Measurements from ENCODE around the gene PRDX5.
A peak's percentile ranks its signal among the peaks of the same experiment; 100 is the strongest.

- TF ChIP-seq TAF1 (IDR thresholded peaks at IDR 0.05; ENCODE audit: control insufficient read depth, extremely low read depth, insufficient read depth, low read length, severe bottlenecking) (peak; percentile 50), FOSL1 (tag; conservative IDR thresholded peaks at IDR 0.05) (no peak; the same call in 1 of the 2 replicates), BCLAF1 (IDR thresholded peaks at IDR 0.05; ENCODE audit: borderline replicate concordance in 1 of 2, control insufficient read depth in 1 of 2, low read depth in 2 of 2, low read length in 1 of 2) (no peak), CTCF (IDR thresholded peaks at IDR 0.05 in 2 of 3, conservative IDR thresholded peaks at IDR 0.05 in 1 of 3; ENCODE audit: insufficient read depth in 2 of 3, low read depth in 1 of 3, low read length in 3 of 3) (peak; percentile 65 to 96 (median 94)), ETS1 (conservative IDR thresholded peaks at IDR 0.05; ENCODE audit: control insufficient read depth, low read depth, low read length) (peak; percentile 51; the same call in 1 of the 2 replicates), HNRNPLL (IDR thresholded peaks at IDR 0.05; ENCODE audit: low read depth, low read length, poor library complexity, severe bottlenecking) (peak; percentile 71), U2AF1 (optimal IDR thresholded peaks at IDR 0.05; ENCODE audit: low read depth, low read length) (no peak), TOE1 (IDR thresholded peaks at IDR 0.05; ENCODE audit: borderline replicate concordance) (no peak), TOE1 (CRISPR knock-in tag; IDR thresholded peaks at IDR 0.05; ENCODE audit: borderline replicate concordance, low read depth) (no peak), CEBPB (tag; IDR thresholded peaks at IDR 0.05) (peak; percentile 89), EP300 (IDR thresholded peaks at IDR 0.05; ENCODE audit: low read length) (no peak)
- TF ChIP-seq, protein P1, sequence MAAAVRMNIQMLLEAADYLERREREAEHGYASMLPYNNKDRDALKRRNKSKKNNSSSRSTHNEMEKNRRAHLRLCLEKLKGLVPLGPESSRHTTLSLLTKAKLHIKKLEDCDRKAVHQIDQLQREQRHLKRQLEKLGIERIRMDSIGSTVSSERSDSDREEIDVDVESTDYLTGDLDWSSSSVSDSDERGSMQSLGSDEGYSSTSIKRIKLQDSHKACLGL (CRISPR knock-in tag; IDR thresholded peaks at IDR 0.05; ENCODE audit: borderline replicate concordance, poor library complexity, severe bottlenecking) = no peak
- TF ChIP-seq, protein P2, sequence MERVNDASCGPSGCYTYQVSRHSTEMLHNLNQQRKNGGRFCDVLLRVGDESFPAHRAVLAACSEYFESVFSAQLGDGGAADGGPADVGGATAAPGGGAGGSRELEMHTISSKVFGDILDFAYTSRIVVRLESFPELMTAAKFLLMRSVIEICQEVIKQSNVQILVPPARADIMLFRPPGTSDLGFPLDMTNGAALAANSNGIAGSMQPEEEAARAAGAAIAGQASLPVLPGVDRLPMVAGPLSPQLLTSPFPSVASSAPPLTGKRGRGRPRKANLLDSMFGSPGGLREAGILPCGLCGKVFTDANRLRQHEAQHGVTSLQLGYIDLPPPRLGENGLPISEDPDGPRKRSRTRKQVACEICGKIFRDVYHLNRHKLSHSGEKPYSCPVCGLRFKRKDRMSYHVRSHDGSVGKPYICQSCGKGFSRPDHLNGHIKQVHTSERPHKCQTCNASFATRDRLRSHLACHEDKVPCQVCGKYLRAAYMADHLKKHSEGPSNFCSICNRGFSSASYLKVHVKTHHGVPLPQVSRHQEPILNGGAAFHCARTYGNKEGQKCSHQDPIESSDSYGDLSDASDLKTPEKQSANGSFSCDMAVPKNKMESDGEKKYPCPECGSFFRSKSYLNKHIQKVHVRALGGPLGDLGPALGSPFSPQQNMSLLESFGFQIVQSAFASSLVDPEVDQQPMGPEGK (CRISPR knock-in tag; IDR thresholded peaks at IDR 0.05; ENCODE audit: borderline replicate concordance) = no peak
Measured at GRCh38 chr11:64317961-64318765, at the start of gene PRDX5.
